ENCODE results near the gene NR6A1.

The NR6A1 gene

GRCh38 chr9:124500028-124500795, 270.9 kb downstream of the NR6A1 start:
- no peak for TF ChIP-seq CTCF (IDR thresholded peaks at IDR 0.05; ENCODE audit: low read length, missing control alignments)
- H3K4me3 ChIP-seq (replicated peaks; ENCODE audit: low read depth, low read length), result no peak overlapping the region
- no peak for DNase-seq (ENCODE audit: low read depth)

GRCh38 chr9:124499216-124499615, 271.9 kb downstream of the NR6A1 start:
- no peak for TF ChIP-seq CTCF (IDR thresholded peaks at IDR 0.05; ENCODE audit: low read length, missing control alignments)
- DNase-seq (ENCODE audit: low read depth), result no peak
- no peak overlapping the region for H3K4me3 ChIP-seq (replicated peaks; ENCODE audit: low read depth, low read length)

DNA sequence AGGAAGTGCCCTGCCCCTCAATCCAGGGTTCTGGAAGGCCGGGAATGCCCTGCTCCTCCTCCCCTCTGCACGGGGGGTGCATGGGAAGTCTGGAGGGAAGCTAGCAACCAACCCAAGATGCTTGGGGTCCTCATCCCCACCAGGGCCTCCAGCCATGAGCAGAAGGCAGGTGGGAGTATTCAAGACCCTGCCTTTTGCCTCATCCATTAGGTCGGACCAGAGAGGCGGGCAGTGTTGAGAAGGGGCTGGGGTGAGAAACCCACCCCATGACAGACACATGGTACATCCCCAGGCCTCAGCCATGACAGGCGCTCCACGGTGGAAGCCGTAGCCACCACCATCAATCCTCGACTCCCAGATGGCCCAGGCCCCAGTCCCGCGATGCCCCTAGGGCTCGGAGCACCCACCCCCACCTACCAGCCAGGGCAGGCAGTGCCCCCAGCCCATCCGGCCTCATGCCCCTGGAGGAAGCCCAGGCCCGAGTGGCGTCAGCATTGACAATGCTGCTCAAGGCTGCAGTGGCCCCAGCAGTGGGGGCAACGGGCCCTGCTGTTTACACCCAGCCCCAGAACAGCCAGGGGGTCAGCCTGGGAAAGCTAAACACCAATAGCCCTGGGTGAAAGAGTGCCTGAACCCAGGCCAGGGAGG, 272.5 kb downstream of the NR6A1 start:
- no peak for DNase-seq (ENCODE audit: low read depth)
- no peak for TF ChIP-seq CTCF (IDR thresholded peaks at IDR 0.05; ENCODE audit: low read length, missing control alignments)
- no peak overlapping the region for H3K4me3 ChIP-seq (replicated peaks; ENCODE audit: low read depth, low read length)

GRCh38 chr9:124498040-124498439, 273.1 kb downstream of the NR6A1 start:
- no peak overlapping the region for H3K4me3 ChIP-seq (replicated peaks; ENCODE audit: low read depth, low read length)
- no peak for TF ChIP-seq CTCF (IDR thresholded peaks at IDR 0.05; ENCODE audit: low read length, missing control alignments)
- no peak for DNase-seq (ENCODE audit: low read depth)

- TF ChIP-seq CTCF (IDR thresholded peaks at IDR 0.05; ENCODE audit: low read length, missing control alignments), result no peak
- no peak overlapping the region for H3K4me3 ChIP-seq (replicated peaks; ENCODE audit: low read depth, low read length)
- no peak for DNase-seq (ENCODE audit: low read depth)
These were observed 273.7 kb downstream of the NR6A1 start for GRCh38 chr9:124497441-124497840.

DNA sequence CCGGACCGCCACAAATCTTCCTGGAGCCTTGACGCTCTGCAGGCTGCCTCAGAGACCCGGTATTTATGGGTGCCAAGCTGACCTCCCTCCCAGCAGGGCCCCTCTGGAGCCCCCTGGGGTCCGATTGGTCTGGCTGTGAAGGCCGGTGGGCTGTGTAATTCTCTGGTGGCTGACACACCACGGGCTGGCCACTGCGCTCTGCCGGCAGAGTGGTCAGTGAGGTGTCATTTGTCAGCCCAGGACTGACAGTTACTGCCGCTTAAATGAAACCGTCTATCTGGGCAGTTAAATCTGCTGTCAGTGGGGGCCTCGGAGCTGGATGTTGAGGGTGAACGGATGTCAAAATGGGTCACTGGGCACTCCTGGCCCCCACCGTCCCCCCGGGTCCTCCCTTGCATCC, 274.6 kb downstream of the NR6A1 start:
- H3K4me3 ChIP-seq (replicated peaks; ENCODE audit: low read depth, low read length), result no peak overlapping the region
- no peak for DNase-seq (ENCODE audit: low read depth)
- no peak for TF ChIP-seq CTCF (IDR thresholded peaks at IDR 0.05; ENCODE audit: low read length, missing control alignments)

DNA sequence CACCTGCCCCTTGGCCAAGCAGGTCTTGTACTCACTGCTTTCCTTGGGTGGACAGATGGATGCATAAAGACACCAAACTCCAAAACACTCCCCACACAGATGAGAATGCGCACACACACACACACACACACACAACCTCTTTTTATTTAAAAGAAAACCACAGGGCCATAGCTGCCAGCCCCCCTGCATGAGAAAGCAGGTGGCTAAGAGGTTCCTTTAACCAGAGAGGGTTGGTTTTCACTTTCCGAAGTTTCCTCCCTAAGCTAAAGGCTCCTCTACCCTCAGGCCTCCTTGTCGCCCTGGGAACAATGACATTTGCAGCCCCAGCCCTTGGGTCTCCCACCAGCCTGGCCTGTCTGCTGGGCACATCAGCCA, 275.0 kb downstream of the NR6A1 start:
- no peak overlapping the region for H3K4me3 ChIP-seq (replicated peaks; ENCODE audit: low read depth, low read length)
- no peak for TF ChIP-seq CTCF (IDR thresholded peaks at IDR 0.05; ENCODE audit: low read length, missing control alignments)
- no peak for DNase-seq (ENCODE audit: low read depth)

Data from fibroblast of pulmonary artery (primary cell).